Esophagus squamous epithelium (tissue), 5 donors: ENCODE measurements around the gene MBD5. TPM values are rescaled to one million over a fixed set of nuclear protein-coding genes. Genes with fewer than 3 reads are reported as not detected.

Source experiments
- DNase-seq: peaks from one replicate; lab custom pipeline; 2025; lab: John Stamatoyannopoulos, UW
- H3K27ac ChIP-seq, 4 donors: fragments of 200-600 bp; sonication (generic); one replicate each; pipeline ENCODE4 v1.5.1; 2016 to 2019; ENCODE audit warnings: mild to moderate bottlenecking in 1 of 4
- H3K27me3 ChIP-seq, 4 donors: fragments of 200-600 bp; sonication (generic); 1 replicate in 3 of 4; 2 replicates in 1 of 4; pipeline versions ENCODE4 v1.5.1 to v1.6.0; 2017 to 2021; ENCODE audit warnings: antibody characterized with exemption in 1 of 4
- H3K36me3 ChIP-seq, 3 donors: fragments of 200-600 bp; sonication (generic); one replicate each; pipeline ENCODE4 v1.5.1; 2016 to 2019
- H3K4me1 ChIP-seq, 3 donors: fragments of 200-600 bp; sonication (generic); one replicate each; pipeline ENCODE4 v1.5.1; 2017 to 2019
- H3K4me3 ChIP-seq, 4 donors: fragments of 200-600 bp; sonication (generic); 1 replicate in 3 of 4; 2 replicates in 1 of 4; pipeline ENCODE4 v1.5.1; 2016 to 2019; ENCODE audit warnings: mild to moderate bottlenecking in 2 of 4, moderate library complexity in 1 of 4
- H3K9me3 ChIP-seq, 3 donors: fragments of 200-600 bp; sonication (generic); one replicate each; pipeline ENCODE4 v1.5.1; 2016 to 2019
- POLR2A ChIP-seq, 4 donors: fragments of 450-650 bp; IDR thresholded peaks; one replicate each; pipeline ENCODE4 v1.6.1; 2017; ENCODE audit warnings: antibody characterized with exemption in 4 of 4, mild to moderate bottlenecking in 4 of 4, moderate library complexity in 3 of 4
- WGBS, 2 donors: methylation state at CpG; one replicate each; pipeline ENCODE4 v1.1.5; 2018; 5-methylcytosine and 5-hydroxymethylcytosine counted together
- intact Hi-C: fragments of 100-400 bp; cut with DNase I; formaldehyde crosslinking; loops from one replicate; pipeline ENCODE4 v1.15.0; 2022
- total RNA-seq, 4 donors: library from RNA; depleted of rRNA; stranded (reverse); fragments of >200 nt; gene quantifications; one replicate each; pipeline ENCODE4 v1.1.0, GENCODE V29; 2016
- TF ChIP-seq, protein P1 (sequence below), 6 experiments: fragments of 450-650 bp in 4 of 6; fragments of 200-600 bp in 2 of 6; sonication (generic) in 2 of 6; IDR thresholded peaks; one replicate each; pipeline ENCODE4 v1.5.1; 2016 to 2019; ENCODE audit warnings: antibody characterized with exemption in 6 of 6, mild to moderate bottlenecking in 4 of 6, moderate library complexity in 4 of 6
- donor health status: DM: yes; HTN: yes; CAD: no.

The MBD5 gene
- total RNA-seq, 4 donors from 2014 or later, result 11.8 to 23.8 (median 14.0) TPM

DNA sequence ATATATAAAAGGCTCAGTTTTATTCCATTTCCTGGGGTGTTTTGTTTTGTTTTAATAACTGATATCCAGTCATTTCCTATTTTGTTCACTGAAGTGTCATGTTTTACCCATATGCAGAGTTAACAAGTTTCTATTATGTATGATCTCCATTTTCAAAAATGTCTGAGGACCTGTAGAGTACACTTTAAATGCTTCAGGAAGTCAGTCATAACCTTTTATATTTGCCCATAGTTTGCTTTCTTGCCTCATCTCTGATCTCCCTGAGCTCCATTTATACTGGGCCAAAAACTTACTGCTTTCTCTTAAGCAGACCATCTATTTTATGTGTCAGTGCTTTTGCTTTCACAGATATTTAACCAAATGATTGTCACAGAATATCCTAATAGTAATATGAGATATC lies 278.7 kb downstream of the MBD5 start:
- TF ChIP-seq POLR2A (IDR thresholded peaks at IDR 0.05), result no peak
- TF ChIP-seq, protein P1, sequence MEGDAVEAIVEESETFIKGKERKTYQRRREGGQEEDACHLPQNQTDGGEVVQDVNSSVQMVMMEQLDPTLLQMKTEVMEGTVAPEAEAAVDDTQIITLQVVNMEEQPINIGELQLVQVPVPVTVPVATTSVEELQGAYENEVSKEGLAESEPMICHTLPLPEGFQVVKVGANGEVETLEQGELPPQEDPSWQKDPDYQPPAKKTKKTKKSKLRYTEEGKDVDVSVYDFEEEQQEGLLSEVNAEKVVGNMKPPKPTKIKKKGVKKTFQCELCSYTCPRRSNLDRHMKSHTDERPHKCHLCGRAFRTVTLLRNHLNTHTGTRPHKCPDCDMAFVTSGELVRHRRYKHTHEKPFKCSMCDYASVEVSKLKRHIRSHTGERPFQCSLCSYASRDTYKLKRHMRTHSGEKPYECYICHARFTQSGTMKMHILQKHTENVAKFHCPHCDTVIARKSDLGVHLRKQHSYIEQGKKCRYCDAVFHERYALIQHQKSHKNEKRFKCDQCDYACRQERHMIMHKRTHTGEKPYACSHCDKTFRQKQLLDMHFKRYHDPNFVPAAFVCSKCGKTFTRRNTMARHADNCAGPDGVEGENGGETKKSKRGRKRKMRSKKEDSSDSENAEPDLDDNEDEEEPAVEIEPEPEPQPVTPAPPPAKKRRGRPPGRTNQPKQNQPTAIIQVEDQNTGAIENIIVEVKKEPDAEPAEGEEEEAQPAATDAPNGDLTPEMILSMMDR (IDR thresholded peaks at IDR 0.05), result no peak
- Histone ChIP-seq H3K27me3 (no peaks in the 10 kb centered on the region), H3K27ac (no peak overlapping the region), H3K36me3 (no peaks in the 10 kb centered on the region), H3K4me1 (no peaks in the 10 kb centered on the region), H3K9me3 (no peaks in the 10 kb centered on the region), H3K4me3 (no peak overlapping the region)
- DNase-seq, result no peak
- intact Hi-C loops, result no loop called here

DNA sequence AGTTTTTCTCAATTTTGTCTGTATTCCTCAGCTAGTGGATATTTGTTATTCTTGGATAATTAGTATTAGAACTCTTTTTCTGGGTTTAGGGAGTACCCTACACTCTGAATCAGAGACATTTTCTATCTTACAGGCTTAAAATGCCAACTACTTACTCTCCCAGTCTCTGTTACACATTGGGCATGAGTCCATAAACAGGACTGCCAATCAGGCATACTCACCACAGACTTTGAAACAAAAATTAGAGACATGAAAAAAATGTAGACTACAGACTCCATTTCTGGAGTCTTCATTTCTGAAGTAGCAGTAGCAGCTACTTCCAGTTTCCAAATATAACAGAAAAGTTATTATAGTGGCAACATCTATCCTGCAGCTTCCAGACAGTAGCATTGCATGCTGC lies 279.7 kb downstream of the MBD5 start:
- Histone ChIP-seq H3K9me3 (no peaks in the 10 kb centered on the region), H3K4me1 (no peaks in the 10 kb centered on the region), H3K4me3 (no peak overlapping the region), H3K27me3 (no peaks in the 10 kb centered on the region), H3K27ac (no peak overlapping the region), H3K36me3 (no peaks in the 10 kb centered on the region)
- no peak for DNase-seq
- intact Hi-C loops, result no loop called here
- TF ChIP-seq POLR2A (IDR thresholded peaks at IDR 0.05), result no peak
- TF ChIP-seq, protein P1 (IDR thresholded peaks at IDR 0.05), result no peak

DNA sequence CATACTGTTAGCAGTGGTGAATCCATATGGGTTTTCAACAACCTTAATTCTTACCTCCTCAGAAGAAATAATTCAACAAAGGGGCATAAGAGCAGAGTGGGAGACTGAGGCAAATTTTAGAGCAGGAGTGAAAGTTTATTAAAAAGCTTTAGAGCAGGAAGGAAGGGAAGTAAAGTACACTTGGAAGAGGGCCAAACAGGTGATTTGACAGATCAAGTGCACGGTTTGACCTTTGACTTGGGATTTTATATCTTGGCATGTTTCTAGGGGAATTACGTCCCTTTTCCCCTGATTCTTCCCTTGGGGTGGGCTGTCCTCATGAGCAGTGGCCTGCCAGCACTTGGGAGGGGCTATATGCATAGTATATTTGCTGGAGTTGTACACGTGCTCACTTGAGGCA lies 280.5 kb downstream of the MBD5 start:
- Histone ChIP-seq H3K27me3 (no peaks in the 10 kb centered on the region), H3K4me1 (no peaks in the 10 kb centered on the region), H3K4me3 (no peak overlapping the region), H3K36me3 (no peaks in the 10 kb centered on the region), H3K27ac (no peak overlapping the region), H3K9me3 (no peaks in the 10 kb centered on the region)
- WGBS, 2 donors, result 68 to 76% methylated on average over 3 of the region's 3 CpGs
- no peak for DNase-seq
- TF ChIP-seq, protein P1 (IDR thresholded peaks at IDR 0.05), result no peak
- no peak for TF ChIP-seq POLR2A (IDR thresholded peaks at IDR 0.05)
- intact Hi-C loops, result no loop called here

DNA sequence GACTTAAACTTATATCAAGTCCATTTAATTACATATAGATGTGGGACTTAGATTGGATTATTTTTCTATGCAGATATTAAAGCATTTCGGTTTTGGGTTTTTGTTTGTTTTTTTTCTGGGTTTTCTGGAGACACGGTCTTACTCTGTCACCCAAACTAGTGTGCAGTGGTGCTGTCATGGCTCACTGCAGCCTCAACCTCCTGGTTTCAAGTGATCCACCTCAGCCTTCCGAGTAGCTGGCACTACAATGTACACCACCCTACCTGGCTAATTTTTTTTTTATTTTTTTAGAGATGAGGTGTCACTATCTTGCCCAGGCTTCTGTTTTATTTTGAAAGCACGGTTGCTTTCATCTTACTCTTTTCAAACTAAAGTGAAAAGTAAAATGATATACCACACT lies 281.6 kb downstream of the MBD5 start:
- intact Hi-C loops, result no loop called here

DNA sequence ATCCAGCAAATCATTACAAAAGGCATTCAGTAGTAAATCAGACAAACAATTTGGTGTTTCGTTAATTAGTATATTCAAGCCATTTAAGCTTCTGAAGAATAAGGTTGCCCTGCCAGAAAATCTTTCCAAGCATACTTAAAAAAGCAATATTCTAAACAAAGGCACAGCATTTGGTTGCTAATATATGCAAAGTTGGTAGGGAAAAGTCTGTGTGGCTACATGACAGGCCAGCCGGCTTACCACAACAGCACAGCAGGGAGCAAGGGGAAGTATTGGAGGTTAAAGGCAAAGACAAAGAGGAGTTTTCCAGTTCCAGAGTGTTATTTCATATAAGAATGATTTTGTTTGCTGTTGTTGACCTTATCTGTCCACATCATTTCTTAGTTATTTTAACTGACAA lies 282.3 kb downstream of the MBD5 start:
- no peaks in the 10 kb centered on the region for H3K36me3 ChIP-seq
- intact Hi-C loops, result no loop called here
- H3K27ac ChIP-seq, result no peak overlapping the region
- DNase-seq, result no peak
- no peak overlapping the region for H3K4me3 ChIP-seq
- 86 to 100% methylated on average over 2 of the region's 2 CpGs for WGBS, 2 donors
- TF ChIP-seq POLR2A (IDR thresholded peaks at IDR 0.05), result no peak
- TF ChIP-seq, protein P1 (IDR thresholded peaks at IDR 0.05), result no peak
- no peaks in the 10 kb centered on the region for H3K27me3 ChIP-seq
- H3K9me3 ChIP-seq, result no peaks in the 10 kb centered on the region
- H3K4me1 ChIP-seq, result no peaks in the 10 kb centered on the region

More for the DNA sequence above, 281.6 kb downstream of the MBD5 start:
- Histone ChIP-seq H3K27me3 (no peaks in the 10 kb centered on the region), H3K36me3 (no peaks in the 10 kb centered on the region), H3K4me3 (no peak overlapping the region), H3K4me1 (no peaks in the 10 kb centered on the region), H3K27ac (no peak overlapping the region), H3K9me3 (no peaks in the 10 kb centered on the region)
- 88 to 89% methylated on average over 4 of the region's 4 CpGs for WGBS, 2 donors
- DNase-seq, result no peak
- TF ChIP-seq POLR2A (IDR thresholded peaks at IDR 0.05), result no peak
- TF ChIP-seq, protein P1 (IDR thresholded peaks at IDR 0.05), result no peak
